PC-3 (cell line): ENCODE measurements around the gene HBS1L. TPM values are rescaled to one million over a fixed set of nuclear protein-coding genes. Genes with fewer than 3 reads are reported as not detected.
A peak's percentile ranks its signal among the peaks of the same experiment; 100 is the strongest.

Experiments
- ATAC-seq: fragments of 200-7000 bp; cut with Tn5 transposase; 2 replicates; pipeline ENCODE4 v1.9.1; 2020; ENCODE audit warnings: mild to moderate bottlenecking, moderate library complexity
- BruUV-seq: library from RNA; stranded (reverse); fragments of 400-500 nt; replicated peaks from 2 replicates; lab custom pipeline; 2021; lab: Mats Ljungman, UMichigan
- CTCF ChIA-PET: fragments of 300-600 bp; sonication (Branson Sonifier 250); formaldehyde crosslinking; loops from one replicate; lab custom pipeline; 2022; ENCODE audit warnings: antibody characterized with exemption; lab: Charles Lee
- POLR2A ChIA-PET: fragments of 300-600 bp; sonication (Branson Sonifier 250); formaldehyde crosslinking; loops from one replicate; lab custom pipeline; 2022; ENCODE audit warnings: antibody characterized with exemption; ENCODE audit not compliant: unreplicated experiment; lab: Charles Lee
- DNase-seq: peaks from one replicate; pipeline ENCODE4 v3.0.0-alpha.2; 2015
- H2AFZ ChIP-seq: fragments of 300-600 bp; sonication (generic); 2 replicates; pipeline ENCODE4 v1.6.0; 2016; ENCODE audit warnings: antibody characterized with exemption, low read length
- H3F3A ChIP-seq: fragments of 300-600 bp; sonication (generic); one replicate; pipeline ENCODE4 v1.6.0; 2017; ENCODE audit warnings: antibody characterized with exemption, low read length, control low read depth, mild to moderate bottlenecking; ENCODE audit not compliant: unreplicated experiment
- H3K27ac ChIP-seq: fragments of 300-600 bp; sonication (generic); 2 replicates; pipeline ENCODE4 v1.5.1; 2016; ENCODE audit warnings: mild to moderate bottlenecking, low read length
- H3K27me3 ChIP-seq: fragments of 300-600 bp; sonication (generic); 2 replicates; pipeline ENCODE4 v1.6.1; 2016; ENCODE audit warnings: low read length, mixed read lengths
- H3K36me3 ChIP-seq: fragments of 300-600 bp; sonication (generic); 2 replicates; pipeline ENCODE4 v1.6.1; 2016; ENCODE audit warnings: low read depth, mixed run types, low read length, mixed read lengths
- H3K4me1 ChIP-seq: fragments of 300-600 bp; sonication (generic); 2 replicates; pipeline ENCODE4 v1.5.1; 2016; ENCODE audit warnings: low read length; ENCODE audit not compliant: insufficient read depth
- H3K4me2 ChIP-seq: fragments of 300-600 bp; sonication (generic); 2 replicates; pipeline ENCODE4 v1.6.0; 2016; ENCODE audit warnings: low read length
- H3K4me3 ChIP-seq: fragments of 300-600 bp; sonication (generic); 2 replicates; pipeline ENCODE4 v1.5.1; 2016; ENCODE audit warnings: mild to moderate bottlenecking, low read length, mixed read lengths
- H3K79me2 ChIP-seq: fragments of 300-600 bp; sonication (generic); 2 replicates; pipeline ENCODE4 v1.6.1; 2017; ENCODE audit warnings: low read length, mixed read lengths
- H3K9ac ChIP-seq: fragments of 300-600 bp; sonication (generic); 2 replicates; pipeline ENCODE4 v1.6.0; 2016; ENCODE audit warnings: mild to moderate bottlenecking, low read length
- H3K9me2 ChIP-seq: fragments of 300-600 bp; sonication (generic); replicated peaks from 2 replicates; pipeline ENCODE4 v1.6.1; 2016; ENCODE audit warnings: mixed run types, low read length, mixed read lengths
- H3K9me3 ChIP-seq: fragments of 300-600 bp; sonication (generic); 2 replicates; pipeline ENCODE4 v1.6.1; 2016; ENCODE audit warnings: low read length, mixed read lengths
- H4K20me1 ChIP-seq: fragments of 300-600 bp; sonication (generic); 2 replicates; pipeline ENCODE4 v1.6.1; 2016; ENCODE audit warnings: low read length, mixed read lengths
- CTCF ChIP-seq: fragments of 300-600 bp; sonication (generic); conservative IDR thresholded peaks from 2 replicates; pipeline ENCODE4 v1.5.1; 2017; ENCODE audit warnings: antibody characterized with exemption, low read depth, mild to moderate bottlenecking, low read length
- EZH2 ChIP-seq: fragments of 300-600 bp; sonication (generic); IDR thresholded peaks from one replicate; pipeline ENCODE4 v1.6.1; 2017; ENCODE audit warnings: antibody characterized with exemption, mild to moderate bottlenecking, low read length; ENCODE audit not compliant: unreplicated experiment
- EZH2phosphoT487 ChIP-seq: fragments of 300-600 bp; sonication (generic); IDR thresholded peaks from 2 replicates; pipeline ENCODE4 v1.6.1; 2018; ENCODE audit warnings: mild to moderate bottlenecking, antibody characterized with exemption, low read length, borderline replicate concordance
- intact Hi-C: fragments of 100-400 bp; cut with micrococcal nuclease; formaldehyde crosslinking; loops from 2 replicates; pipeline ENCODE4 v1.9.0; 2023
- total RNA-seq: library from RNA; depleted of rRNA; stranded (reverse); fragments of >200 nt; gene quantifications from 2 replicates; pipeline ENCODE4 v1.2.3, GENCODE V29; 2014

Gene HBS1L
- total RNA-seq, 1 experiment from 2014 or later: 53.2 TPM

- Histone ChIP-seq H3K27me3 (no peaks in the 10 kb centered on the region), H3K4me1 (peaks cover 8% of the 10 kb centered on the region), H3F3A (no peaks in the 10 kb centered on the region), H2AFZ (no peak overlapping the region), H3K36me3 (no peaks in the 10 kb centered on the region), H3K4me3 (no peak overlapping the region), H3K4me2 (no peak overlapping the region), H4K20me1 (no peaks in the 10 kb centered on the region), H3K9me2 (no peaks in the 10 kb centered on the region), H3K27ac (no peak overlapping the region), H3K9ac (no peak overlapping the region), H3K9me3 (no peaks in the 10 kb centered on the region), H3K79me2 (no peaks in the 10 kb centered on the region)
- ChIA-PET POLR2A (no interaction called here), CTCF (no interaction called here)
- peak; percentile 61 for DNase-seq
- peak; percentile 91 for ATAC-seq
- intact Hi-C loops: no loop called here
- BruUV-seq: no TSS peak
- TF ChIP-seq CTCF: no peak
- TF ChIP-seq EZH2phosphoT487: no peak
- no peak for TF ChIP-seq EZH2
Observed at GRCh38 chr6:134934793-134935485, 119.7 kb downstream of the HBS1L start.

GRCh38 chr6:134932535-134933470 is 121.8 kb downstream of the HBS1L start:
- Histone ChIP-seq H3K4me1 (peaks cover 8% of the 10 kb centered on the region), H3K9me2 (no peaks in the 10 kb centered on the region), H3K27ac (no peak overlapping the region), H3K9me3 (no peaks in the 10 kb centered on the region), H4K20me1 (no peaks in the 10 kb centered on the region), H3K4me2 (no peak overlapping the region), H3K4me3 (no peak overlapping the region), H3K36me3 (no peaks in the 10 kb centered on the region), H2AFZ (no peak overlapping the region), H3K27me3 (no peaks in the 10 kb centered on the region), H3K79me2 (no peaks in the 10 kb centered on the region), H3F3A (no peaks in the 10 kb centered on the region), H3K9ac (no peak overlapping the region)
- ChIA-PET CTCF (no interaction called here), POLR2A (no interaction called here)
- intact Hi-C loops: no loop called here
- DNase-seq: no peak
- ATAC-seq: no peak
- no peak for TF ChIP-seq EZH2phosphoT487
- TF ChIP-seq EZH2: no peak
- no peak for TF ChIP-seq CTCF
- BruUV-seq: no TSS peak

GRCh38 chr6:134932098-134932497 is 122.5 kb downstream of the HBS1L start:
- no peak overlapping the region for H3K4me2 ChIP-seq
- intact Hi-C loops: no loop called here
- H3K79me2 ChIP-seq: no peaks in the 10 kb centered on the region
- DNase-seq (no peak), ATAC-seq (no peak)
- TF ChIP-seq CTCF: no peak
- no peak for TF ChIP-seq EZH2phosphoT487
- no peak for TF ChIP-seq EZH2
- no peak overlapping the region for H3K4me3 ChIP-seq
- peaks cover 4% of the 10 kb centered on the region for H3K4me1 ChIP-seq
- H3K27ac ChIP-seq: no peak overlapping the region
- no peaks in the 10 kb centered on the region for H3K9me2 ChIP-seq
- no peaks in the 10 kb centered on the region for H4K20me1 ChIP-seq
- H3K27me3 ChIP-seq: no peaks in the 10 kb centered on the region
- ChIA-PET CTCF (no interaction called here), POLR2A (no interaction called here)
- no peak overlapping the region for H3K9ac ChIP-seq
- no peaks in the 10 kb centered on the region for H3K9me3 ChIP-seq
- H3K36me3 ChIP-seq: no peaks in the 10 kb centered on the region
- no TSS peak for BruUV-seq
- H2AFZ ChIP-seq: no peak overlapping the region
- H3F3A ChIP-seq: no peaks in the 10 kb centered on the region
